K562 (cell line): ENCODE measurements around the gene QKI. TPM values are rescaled to one million over a fixed set of nuclear protein-coding genes. Genes with fewer than 3 reads are reported as not detected.

ENCODE experiments used
- CC2D1A ChIP-seq: fragments of 450-650 bp; IDR thresholded peaks from 2 replicates; pipeline ENCODE4 v1.6.1; 2017; ENCODE audit warnings: mild to moderate bottlenecking
- EWSR1 ChIP-seq: fragments of 450-650 bp; IDR thresholded peaks from 2 replicates; pipeline ENCODE4 v1.6.1; 2018; ENCODE audit warnings: borderline replicate concordance, mild to moderate bottlenecking, low read depth, moderate library complexity; ENCODE audit not compliant: partially characterized antibody
- ILF3 ChIP-seq: fragments of 450-650 bp; IDR thresholded peaks from 2 replicates; pipeline ENCODE4 v1.6.1; 2018; ENCODE audit warnings: antibody characterized with exemption, mild to moderate bottlenecking, moderate library complexity, borderline replicate concordance
- IRF2 ChIP-seq: sonication (generic); formaldehyde crosslinking; IDR thresholded peaks from 2 replicates; pipeline ENCODE4 v1.8.1; 2022; ENCODE audit warnings: mild to moderate bottlenecking, missing genetic modification reagents
- JUNB ChIP-seq: fragments of 450-650 bp; formaldehyde crosslinking; conservative IDR thresholded peaks from 2 replicates; pipeline ENCODE4 v1.4.0; 2020; ENCODE audit warnings: mild to moderate bottlenecking
- MTF1 ChIP-seq: fragments of 250-450 bp; sonication (Bioruptor Pico); IDR thresholded peaks from 2 replicates; pipeline ENCODE4 v1.9.0; 2021; ENCODE audit warnings: moderate library complexity, mild to moderate bottlenecking, inconsistent platforms, borderline replicate concordance
- PHF21A ChIP-seq: fragments of 450-650 bp; IDR thresholded peaks from 2 replicates; pipeline ENCODE4 v1.6.1; 2017; ENCODE audit warnings: low read depth, borderline replicate concordance
- POLR2A ChIP-seq: fragments of 450-650 bp; conservative IDR thresholded peaks from 2 replicates; pipeline ENCODE4 v1.6.1; 2016
- POLR2AphosphoS2 ChIP-seq: IDR thresholded peaks from 2 replicates; pipeline ENCODE4 v1.6.1; 2012; ENCODE audit warnings: low read length, improper control_type of control experiment
- POLR2H ChIP-seq: IDR thresholded peaks from 2 replicates; pipeline ENCODE4 v1.6.1; 2016; ENCODE audit warnings: missing genetic modification characterization, low read depth, mild to moderate bottlenecking, control low read depth, missing compliant biosample characterization, moderate library complexity
- PREB ChIP-seq: sonication (generic); formaldehyde crosslinking; IDR thresholded peaks from 2 replicates; pipeline ENCODE4 v1.8.1; 2023; ENCODE audit warnings: mild to moderate bottlenecking, missing genetic modification reagents
- RBFOX2 ChIP-seq: fragments of 200-400 bp; formaldehyde crosslinking; IDR thresholded peaks from 2 replicates; pipeline ENCODE4 v1.6.1; 2017; ENCODE audit warnings: low read depth, mild to moderate bottlenecking, low read length, moderate library complexity
- SMARCC2 ChIP-seq: fragments of 450-650 bp; IDR thresholded peaks from 2 replicates; pipeline ENCODE4 v1.6.1; 2017; ENCODE audit warnings: antibody characterized with exemption, moderate library complexity, mild to moderate bottlenecking, low read depth
- TOE1 ChIP-seq, 2 experiments: fragments of 450-650 bp in 1 of 2; sonication (generic) in 1 of 2; formaldehyde crosslinking in 1 of 2; IDR thresholded peaks; 2 replicates each; pipeline versions ENCODE4 v1.7.1 to v1.8.0; 2016 to 2022; ENCODE audit warnings: borderline replicate concordance in 2 of 2, mild to moderate bottlenecking in 2 of 2, antibody characterized with exemption in 1 of 2, inconsistent platforms in 1 of 2, low read depth in 1 of 2, missing genetic modification reagents in 1 of 2, moderate library complexity in 1 of 2
- ZBTB40 ChIP-seq, 2 experiments: fragments of 450-650 bp in 1 of 2; sonication (generic) in 1 of 2; formaldehyde crosslinking in 1 of 2; IDR thresholded peaks; 2 replicates each; pipeline versions ENCODE4 v1.7.1 to v1.9.0; 2016 to 2022; ENCODE audit warnings: inconsistent platforms in 1 of 2, mild to moderate bottlenecking in 1 of 2, missing genetic modification reagents in 1 of 2
- ZNF668 ChIP-seq: fragments of 250-450 bp; sonication (Bioruptor Pico); IDR thresholded peaks from 2 replicates; pipeline ENCODE4 v1.8.0; 2022; ENCODE audit warnings: mild to moderate bottlenecking, inconsistent platforms
- ZNF695 ChIP-seq: fragments of 450-650 bp; formaldehyde crosslinking; IDR thresholded peaks from 2 replicates; pipeline ENCODE4 v1.4.0; 2020; ENCODE audit warnings: mild to moderate bottlenecking, moderate library complexity
- polyA plus RNA-seq, 8 experiments: library from polyadenylated mRNA; depleted of rRNA in 4 of 8; stranded (reverse) in 5 of 8; unstranded in 3 of 8; fragments of >200 nt; fragmentation: Nextera tagmentation in 2 of 8; fragmentation: Illumina TruSeq in 1 of 8; extraction: Ambion mirVana in 2 of 8; extraction: Trizol in 1 of 8; gene quantifications; 2 replicates each; pipeline versions ENCODE4 v1.2.1 to v1.2.3, GENCODE V29; 2011 to 2014; ENCODE audit warnings: inconsistent platforms in 1 of 8, missing spikeins in 1 of 8
- total RNA-seq, 7 experiments: library from RNA; depleted of rRNA in 6 of 7; stranded (reverse); fragments of >200 nt in 6 of 7; fragmentation: Illumina TruSeq in 2 of 7; extraction: Trizol in 2 of 7; gene quantifications; 2 replicates each; pipeline versions ENCODE4 v1.2.1 to v1.2.3, GENCODE V29; 2011 to 2021; ENCODE audit warnings: low replicate concordance in 1 of 7

Gene QKI
- total and polyA plus RNA-seq, 9 of the 15 experiments (the other 6 are each of a cell fraction or from before 2014, with no cell fraction given), result 20.4 to 215 (median 123) TPM

DNA sequence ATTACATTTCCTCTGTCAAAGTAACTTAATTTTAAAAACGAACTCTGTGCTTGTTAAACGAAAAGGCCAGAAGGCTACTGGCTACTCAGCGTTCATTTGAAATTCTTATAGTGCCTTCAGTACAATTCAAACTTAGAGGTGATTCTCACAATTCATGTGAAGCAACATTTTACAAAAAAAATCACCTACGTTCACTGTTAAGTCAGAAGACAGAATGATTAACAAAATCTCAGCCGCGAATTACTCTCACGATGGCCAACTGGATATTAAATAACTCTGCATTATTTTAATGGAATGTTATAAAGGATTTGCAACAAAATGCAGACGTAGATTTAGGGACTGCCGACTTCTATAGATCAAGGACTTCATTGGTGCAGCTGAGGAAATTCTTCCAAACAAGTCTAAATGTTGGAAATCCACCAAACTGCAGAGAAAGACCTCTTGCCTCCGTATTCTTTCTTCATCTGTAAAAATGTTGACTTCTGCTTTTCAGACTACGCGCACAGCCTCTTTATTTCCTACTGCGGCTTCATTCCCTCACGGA, 1.6 kb upstream of the QKI start (continued):
- TF ChIP-seq ZBTB40 (IDR thresholded peaks at IDR 0.05), result 0 out of 2 replicates have a peak, but pooled peaks have one; percentile 54
- no peak for TF ChIP-seq ZBTB40 (CRISPR knock-in tag; IDR thresholded peaks at IDR 0.05)
- TF ChIP-seq JUNB (CRISPR knock-in tag), result no peak
- TF ChIP-seq MTF1, result no peak
- TF ChIP-seq IRF2 (CRISPR knock-in tag), result no peak
- no peak for TF ChIP-seq CC2D1A
- no peak for TF ChIP-seq ZNF668 (CRISPR knock-in tag)
- TF ChIP-seq PHF21A, result no peak
- TF ChIP-seq EWSR1, result no peak
- no peak for TF ChIP-seq PREB (CRISPR knock-in tag)
- TF ChIP-seq ILF3, result no peak
- no peak for TF ChIP-seq POLR2A
- no peak for TF ChIP-seq POLR2H (tag)
- TF ChIP-seq RBFOX2, result no peak
- TF ChIP-seq SMARCC2, result 0 out of 2 replicates have a peak, but pooled peaks have one; percentile 46
- no peak for TF ChIP-seq TOE1 (IDR thresholded peaks at IDR 0.05; ENCODE audit: borderline replicate concordance)
- no peak for TF ChIP-seq TOE1 (CRISPR knock-in tag; IDR thresholded peaks at IDR 0.05; ENCODE audit: borderline replicate concordance, low read depth)
- no peak for TF ChIP-seq ZNF695 (CRISPR knock-in tag)
- no peak for TF ChIP-seq POLR2AphosphoS2
